IPS DF 19.7 (cell line): Measurements from ENCODE around the gene TRPM6.
"Not testable (repeated sequence)": the region's sequence is repeated elsewhere in the genome, so short reads cannot be mapped to it uniquely, and the experiment has no call there.

Experiments
- DNase-seq: peaks from one replicate; pipeline ENCODE4 v3.0.0-alpha.2; 2013; ENCODE audit warnings: low read depth, low spot score

The TRPM6 gene

DNA sequence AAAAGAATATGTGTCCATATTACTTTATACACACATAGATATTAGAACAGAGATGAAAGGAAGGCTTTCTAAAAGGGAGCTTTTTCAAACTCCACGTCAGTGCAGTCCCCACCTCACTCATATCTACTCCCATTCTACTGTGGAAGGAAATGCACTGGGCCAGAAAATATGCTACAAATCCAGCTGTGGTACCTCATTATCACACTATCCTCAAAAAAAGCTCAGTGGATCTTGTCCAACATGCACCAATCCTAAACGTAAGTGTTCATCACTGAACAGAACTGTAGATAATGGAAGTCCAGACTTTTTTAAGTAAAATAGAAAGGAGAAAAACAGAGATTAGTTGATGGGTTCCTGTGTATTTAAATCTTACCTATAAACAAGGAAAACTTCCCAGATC is 27.9 kb downstream of the TRPM6 start:
- no peak for DNase-seq

DNA sequence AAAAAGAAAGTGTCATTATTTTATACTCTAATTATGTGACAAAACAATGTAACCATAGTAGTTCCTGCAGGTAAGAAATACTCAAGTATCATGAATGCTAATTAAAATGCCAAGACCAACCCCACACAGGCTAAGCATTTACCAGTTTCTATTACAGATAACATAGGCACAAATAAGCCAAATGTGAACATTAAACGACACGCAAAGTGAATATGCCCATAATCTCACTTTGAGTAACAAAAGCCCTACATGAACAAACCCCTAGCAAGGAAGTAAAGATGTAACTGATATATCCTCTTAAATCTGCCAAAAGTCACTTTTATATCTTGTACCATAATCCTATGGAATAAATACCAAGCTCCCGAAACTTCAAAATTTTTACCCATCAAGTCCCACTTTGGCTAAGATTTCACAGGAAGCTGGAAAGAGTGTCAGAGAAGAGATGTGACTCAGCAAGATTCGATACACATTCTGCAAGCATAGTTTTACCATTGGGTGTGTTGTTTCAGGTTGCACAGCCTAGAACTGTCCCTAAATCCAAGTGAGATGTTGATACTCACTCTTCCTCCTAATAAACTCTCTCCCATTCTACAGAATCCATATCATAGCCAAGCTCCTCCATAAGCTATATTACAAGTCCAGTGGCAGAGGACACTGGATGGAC is 28.8 kb downstream of the TRPM6 start:
- DNase-seq, result no peak

DNA sequence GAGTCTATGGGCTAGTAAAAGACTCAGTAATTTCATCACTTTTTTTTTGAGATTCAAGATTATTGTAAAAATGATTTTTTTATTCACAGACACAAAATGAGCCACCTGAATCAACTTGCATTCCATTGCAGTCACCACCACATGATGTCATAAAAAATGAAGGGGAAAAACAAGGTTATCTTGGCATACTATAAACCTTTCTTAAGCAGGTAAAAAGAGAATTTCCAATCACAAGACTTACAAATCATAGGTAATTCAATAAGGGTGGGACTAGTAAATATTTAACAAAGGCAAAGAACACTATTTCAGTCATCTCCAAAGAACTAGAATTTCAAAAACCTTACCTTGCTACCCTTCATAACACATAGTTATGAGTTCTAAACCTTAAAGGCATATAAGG is 30.7 kb downstream of the TRPM6 start:
- DNase-seq, result no peak

DNA sequence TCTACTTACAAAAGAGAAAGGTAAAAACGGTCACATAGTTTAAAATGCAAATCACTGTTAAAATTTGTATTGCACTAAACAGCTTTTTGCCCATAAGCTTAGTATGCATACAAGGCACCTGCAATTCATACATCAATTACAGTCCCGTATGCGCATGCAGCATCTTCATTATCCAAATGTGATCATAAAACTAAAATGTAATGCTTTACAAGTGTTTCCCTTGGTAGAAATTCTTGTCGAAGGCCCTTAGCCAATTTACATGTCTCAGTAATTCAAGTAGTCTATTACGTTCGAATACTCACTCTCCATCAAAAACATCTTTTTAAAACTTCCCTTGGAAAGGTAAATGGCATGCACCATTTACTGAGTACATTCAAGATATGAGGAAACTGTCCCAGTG is 32.6 kb downstream of the TRPM6 start:
- DNase-seq, result no peak

- DNase-seq, result not testable (repeated sequence)
Observed at GRCh38 chr9:74853024-74853423, 34.7 kb downstream of the TRPM6 start.

- no peak for DNase-seq
Observed at GRCh38 chr9:74848153-74848525, 39.6 kb downstream of the TRPM6 start.

DNA sequence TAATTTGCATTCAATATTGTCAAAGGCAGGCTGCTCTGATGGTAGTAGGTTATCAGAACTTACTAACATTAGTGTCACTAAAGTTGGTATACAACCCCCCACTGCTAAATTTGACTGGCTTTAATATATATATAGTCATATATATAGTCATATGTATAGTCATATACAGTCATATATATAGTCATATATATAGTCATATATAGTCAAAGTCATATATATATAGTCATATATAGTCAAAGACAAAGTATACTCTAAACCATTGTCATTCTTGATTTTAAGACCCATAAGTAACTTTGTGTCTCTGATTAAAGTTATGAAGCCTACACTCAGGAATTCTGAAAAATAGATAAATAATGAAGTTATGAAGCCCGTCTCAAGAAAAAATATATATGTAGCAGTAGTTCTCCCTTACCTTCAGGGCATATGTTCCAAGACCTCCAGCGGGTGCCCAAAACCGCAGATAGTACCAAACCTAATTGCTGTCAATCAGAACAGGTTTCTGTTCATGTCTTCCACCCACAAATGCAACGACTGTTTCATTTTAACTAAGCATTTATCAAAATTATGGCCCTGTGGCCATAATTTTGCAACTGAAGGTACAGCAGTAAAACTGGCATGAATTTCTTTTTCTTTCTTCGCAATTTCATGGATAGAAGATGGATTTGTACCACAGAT is 40.1 kb downstream of the TRPM6 start:
- no peak for DNase-seq

- no peak for DNase-seq
Observed at GRCh38 chr9:74846766-74847165, 41.0 kb downstream of the TRPM6 start.

DNA sequence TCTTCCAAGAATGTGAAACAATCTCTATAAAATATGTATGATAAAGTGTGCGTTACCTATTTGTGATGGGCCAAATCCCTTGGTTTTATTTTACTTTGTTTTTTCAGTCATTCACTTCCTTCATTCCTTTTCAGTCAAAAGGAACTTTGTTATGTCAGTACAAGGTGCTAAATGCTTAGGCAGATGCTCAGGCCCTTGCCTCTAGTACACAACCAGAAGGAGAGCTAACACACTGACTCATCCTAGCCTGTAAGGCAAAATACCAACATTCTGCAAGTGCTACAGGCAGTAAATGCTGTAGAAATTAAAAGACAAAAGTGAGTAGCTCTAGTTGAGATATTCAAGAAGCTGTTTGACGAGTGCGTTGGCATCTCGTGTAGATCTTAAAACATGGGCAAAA is 49.4 kb downstream of the TRPM6 start:
- no peak for DNase-seq

GRCh38 chr9:74824654-74825053 is 63.1 kb downstream of the TRPM6 start:
- DNase-seq, result no peak

GRCh38 chr9:74821636-74822035 is 66.1 kb downstream of the TRPM6 start:
- DNase-seq, result no peak

GRCh38 chr9:74817816-74818215 is 69.9 kb downstream of the TRPM6 start:
- no peak for DNase-seq

DNA sequence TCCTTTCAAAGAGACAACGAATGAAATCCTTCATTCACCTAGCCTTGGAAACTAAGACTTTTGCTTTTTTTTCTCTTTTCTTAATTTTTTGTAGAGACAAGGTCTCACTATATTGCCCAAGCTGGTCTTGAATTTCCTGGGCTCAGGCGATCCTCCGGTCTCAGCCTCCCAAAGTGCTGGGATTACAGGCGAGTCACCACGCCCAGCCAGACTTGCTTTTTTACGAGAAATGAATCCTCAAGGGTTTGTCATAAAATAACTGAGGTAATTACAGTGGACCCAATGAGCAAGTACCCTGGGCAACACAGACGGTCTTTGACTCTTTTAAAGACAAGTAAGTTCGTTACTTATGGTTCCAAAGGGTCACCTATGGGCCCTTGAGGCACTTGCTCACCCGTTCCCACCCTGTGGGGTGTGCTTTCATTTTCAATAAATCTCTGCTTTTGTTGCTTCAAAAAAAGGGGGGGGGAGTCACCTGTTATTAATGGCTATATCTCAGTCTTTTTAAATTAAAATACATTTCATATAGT is 70.4 kb downstream of the TRPM6 start:
- DNase-seq, result no peak

DNA sequence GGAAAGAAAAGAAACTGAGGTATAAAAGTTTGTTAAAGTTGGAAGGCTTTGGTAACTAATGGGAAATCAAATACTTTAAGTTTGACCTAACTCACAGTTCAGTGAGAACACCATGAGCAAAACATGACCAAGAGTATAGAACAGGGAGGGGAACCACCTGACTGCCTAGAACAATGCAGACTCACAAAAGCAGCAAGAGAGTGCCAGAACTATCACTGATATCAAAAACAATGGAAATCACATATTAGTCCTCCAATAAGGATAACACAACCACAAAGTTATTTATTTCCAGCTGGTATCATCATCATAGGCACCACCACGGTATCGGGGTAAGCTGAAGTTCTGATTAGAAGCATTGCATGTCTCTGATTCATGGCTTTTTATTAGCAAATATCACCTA is 77.5 kb downstream of the TRPM6 start:
- DNase-seq, result no peak

DNA sequence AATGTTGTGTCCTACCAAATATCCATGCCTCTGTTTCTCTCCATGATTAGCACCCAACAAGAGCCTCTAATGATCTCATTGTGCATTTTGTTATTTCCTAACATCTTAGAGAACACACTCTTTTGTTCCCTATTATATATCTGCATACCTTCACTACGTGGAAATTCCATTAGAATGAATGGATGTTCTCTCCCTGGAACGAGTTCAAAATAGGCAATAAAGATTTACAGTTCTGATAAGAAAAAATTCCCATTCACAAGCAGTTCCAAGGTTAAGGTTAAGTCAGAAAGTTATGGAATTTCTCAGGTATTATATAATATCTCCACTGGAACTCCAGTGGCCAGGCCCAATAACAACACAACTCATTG is 83.7 kb downstream of the TRPM6 start:
- no peak for DNase-seq

DNA sequence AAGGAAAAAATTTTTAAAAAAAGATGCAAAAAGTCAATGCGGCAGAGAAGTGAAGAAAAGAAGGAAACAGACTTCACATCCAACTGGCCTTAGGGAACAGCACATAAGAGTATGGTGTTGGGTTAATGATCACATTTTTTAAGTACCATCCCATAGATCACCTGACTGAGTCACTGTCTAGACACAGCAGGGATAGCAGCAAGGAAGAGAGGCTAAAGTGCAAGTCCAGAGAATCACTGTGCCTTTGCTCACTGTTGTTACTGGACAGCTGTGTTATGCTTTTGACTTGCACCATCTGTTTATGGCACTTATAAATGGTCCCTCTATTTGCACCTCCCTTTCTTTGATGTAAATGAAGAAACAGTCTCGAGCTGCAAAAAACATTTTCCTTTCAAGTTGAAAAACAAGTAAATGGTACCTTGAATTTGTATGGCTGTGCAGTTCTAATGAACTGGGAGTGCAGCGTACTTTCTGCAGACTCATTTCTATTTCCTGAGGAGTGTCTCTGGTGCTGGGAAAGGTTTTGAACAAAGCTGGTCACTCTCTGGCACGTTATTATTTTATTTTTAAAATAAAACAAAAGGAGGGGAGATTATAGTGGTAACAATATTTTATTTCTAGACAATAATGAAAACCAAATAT is 84.2 kb downstream of the TRPM6 start:
- no peak for DNase-seq

DNA sequence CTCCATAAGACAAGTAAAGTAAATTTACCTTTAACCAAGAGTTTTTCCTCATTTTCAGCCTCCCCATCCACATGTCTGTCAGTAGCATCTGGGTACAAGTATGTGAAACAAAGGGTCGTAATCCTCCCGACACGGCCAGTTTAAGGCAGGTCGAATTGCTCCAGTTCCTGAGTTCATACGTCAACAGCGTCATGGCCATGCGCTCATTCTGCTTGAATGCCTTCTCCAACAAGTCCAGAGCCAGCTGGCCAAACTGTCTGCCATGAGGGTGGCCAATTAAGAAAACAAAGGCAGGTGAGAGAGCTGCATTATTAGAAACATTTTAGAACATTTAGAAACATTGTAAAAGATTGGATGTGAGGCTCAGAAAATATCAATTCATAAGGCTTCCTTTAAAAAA is 87.5 kb downstream of the TRPM6 start:
- DNase-seq, result no peak

- no peak for DNase-seq
Observed at GRCh38 chr9:74795803-74796202, 91.9 kb downstream of the TRPM6 start.

DNA sequence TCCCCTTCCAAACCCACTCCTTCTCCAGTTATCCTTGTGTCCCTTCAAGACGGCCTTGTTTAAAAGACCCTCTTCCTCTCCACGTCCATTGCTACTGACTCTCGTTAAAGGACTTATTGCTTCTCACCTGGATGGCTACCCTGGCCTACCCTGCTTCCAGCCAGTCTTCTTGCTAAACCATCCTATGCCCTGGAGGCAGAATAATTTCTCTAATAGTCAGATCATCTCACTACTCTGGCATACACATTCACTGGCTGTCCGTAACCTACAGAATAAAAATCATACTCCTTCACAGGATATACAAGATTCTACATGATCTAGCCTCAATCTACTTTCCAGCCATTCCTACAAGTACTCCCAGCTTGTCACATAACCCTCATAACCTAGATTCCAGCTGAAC is 92.6 kb downstream of the TRPM6 start:
- no peak for DNase-seq

DNA sequence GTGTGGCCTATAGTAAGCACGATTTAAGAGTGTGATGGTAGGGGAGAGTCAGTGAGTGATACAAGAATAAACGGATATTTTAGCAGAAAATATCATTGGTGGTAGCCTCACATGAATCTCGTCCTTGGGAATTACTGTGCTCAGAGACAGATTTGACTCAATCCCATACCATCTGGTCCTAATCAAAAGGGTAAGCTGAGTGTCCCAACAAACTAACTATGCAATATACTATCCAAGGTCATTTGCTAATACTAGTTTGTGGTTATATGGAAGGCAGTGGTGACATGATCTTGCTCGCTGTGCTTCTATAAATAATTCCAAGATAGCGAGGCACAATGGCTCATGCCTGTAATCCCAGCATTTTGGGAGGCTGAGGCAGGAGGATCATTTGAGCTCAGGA is 103.2 kb downstream of the TRPM6 start:
- DNase-seq, result no peak

GRCh38 chr9:74783408-74783807 is 104.3 kb downstream of the TRPM6 start:
- no peak for DNase-seq

DNA sequence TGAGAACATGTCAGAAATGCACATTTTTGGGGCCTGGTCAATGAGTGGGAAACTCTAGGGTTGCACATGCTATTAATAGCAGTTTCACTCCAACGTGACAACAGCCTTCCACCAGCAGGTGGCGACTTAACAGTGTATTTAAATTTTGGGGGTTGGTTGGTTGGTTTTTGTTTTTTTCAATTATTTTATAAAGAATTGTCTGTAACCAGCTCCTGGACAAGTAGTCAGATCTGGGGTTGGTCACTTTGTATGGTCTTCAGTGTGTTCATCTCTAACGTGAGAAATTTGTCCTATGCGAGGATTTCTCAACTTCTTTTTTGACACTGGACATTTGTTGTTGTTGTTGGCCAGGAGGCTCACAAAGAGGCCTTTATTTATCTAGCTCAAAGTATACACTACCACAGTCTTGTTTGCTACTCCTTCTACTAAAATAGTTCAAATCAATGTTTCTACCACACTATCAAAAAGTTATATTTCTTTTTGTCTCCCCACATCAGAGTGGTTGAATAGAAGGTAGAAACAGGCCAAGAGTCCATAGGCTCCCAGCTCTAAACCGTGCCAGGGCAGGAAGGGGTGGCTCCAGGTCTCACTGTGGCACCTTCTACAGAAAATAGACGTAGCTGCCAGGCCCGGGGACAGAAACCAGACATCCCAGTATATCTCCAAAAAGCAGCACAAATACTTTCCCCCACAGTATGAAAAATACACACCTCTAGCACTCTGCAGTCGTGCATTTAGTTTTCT is 110.4 kb downstream of the TRPM6 start:
- DNase-seq, result peak; percentile 9
